SKM-1 treated with dmso at 0.1 percent for 144 hours (cell line): Measurements from ENCODE around the gene CACNA1G.

Experiments used
- DNase-seq: peaks from one replicate; lab custom pipeline; 2025; ENCODE audit not compliant: unreplicated experiment; lab: John Stamatoyannopoulos, UW

CACNA1G gene

DNA sequence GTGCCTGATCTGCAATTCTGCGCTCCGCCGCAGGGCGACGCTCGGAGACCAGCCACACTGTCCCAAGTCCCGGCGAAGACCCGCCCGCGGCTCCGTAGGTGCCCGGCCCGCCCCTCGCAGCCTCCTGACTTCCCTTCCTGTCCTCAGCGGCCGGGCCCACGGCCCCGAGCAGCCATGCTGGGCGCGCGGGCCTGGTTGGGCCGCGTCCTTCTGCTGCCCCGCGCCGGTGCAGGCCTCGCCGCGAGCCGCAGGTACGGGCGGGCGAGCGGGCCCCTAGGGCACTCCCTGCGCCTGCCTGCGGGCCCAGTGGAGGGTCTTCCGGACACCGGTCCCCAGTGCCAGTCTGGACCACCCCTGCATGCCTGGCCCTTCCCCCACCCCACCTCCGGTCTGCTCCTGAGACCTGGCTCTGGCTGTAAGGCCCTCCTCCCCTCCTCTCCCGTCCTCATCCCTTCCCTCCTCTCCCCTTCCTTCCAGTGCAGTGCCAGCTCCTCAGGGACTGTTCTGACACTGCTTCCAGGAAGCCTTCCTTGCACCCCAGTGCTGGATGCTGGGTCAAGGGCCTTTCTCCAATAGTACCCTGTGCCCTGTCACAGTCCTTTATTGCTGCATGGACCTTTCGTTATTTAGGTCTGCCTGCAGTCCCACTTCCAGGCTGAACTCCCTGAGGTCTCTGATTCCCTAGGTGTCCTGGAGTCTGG, 13.3 kb upstream of the CACNA1G start, which contains the start of gene SPATA20:
SPATA20 (plus strand) TSS at position 140 of the 701 bp plus-strand sequence; CDS start at position 175, 35 bp downstream.
- DNase-seq, result peak; percentile 86

DNA sequence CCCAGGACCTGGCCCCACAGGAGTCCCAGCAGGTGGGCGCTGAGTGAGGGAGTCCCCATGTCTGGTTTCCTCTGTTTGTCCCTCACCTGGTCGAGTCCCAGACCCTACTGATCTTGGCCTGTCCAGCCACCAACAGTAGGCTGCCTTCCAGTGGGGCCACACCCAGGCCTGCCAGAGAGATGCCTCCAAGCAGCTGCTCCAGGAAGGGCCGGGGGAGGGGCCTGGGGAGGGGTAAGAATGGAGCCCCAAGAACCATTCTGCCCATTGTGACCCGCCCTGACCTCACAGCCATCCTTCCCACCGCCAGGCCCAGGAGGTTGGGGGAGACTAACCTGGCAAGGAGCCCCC, 12.8 kb upstream of the CACNA1G start:
- DNase-seq, result no peak

DNA sequence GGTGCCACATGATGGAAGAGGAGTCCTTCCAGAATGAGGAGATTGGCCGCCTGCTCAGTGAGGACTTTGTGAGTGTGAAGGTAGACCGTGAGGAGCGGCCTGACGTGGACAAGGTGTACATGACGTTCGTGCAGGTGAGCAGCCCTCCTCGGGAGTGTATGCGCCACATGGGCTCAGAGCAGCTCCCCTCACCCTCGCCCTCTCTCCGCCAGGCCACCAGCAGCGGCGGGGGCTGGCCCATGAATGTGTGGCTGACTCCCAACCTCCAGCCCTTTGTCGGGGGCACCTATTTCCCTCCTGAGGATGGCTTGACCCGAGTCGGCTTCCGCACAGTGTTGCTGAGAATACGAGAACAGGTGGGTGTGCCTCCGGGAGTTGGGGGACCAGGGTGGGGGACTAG, 11.7 kb upstream of the CACNA1G start:
- no peak for DNase-seq

DNA sequence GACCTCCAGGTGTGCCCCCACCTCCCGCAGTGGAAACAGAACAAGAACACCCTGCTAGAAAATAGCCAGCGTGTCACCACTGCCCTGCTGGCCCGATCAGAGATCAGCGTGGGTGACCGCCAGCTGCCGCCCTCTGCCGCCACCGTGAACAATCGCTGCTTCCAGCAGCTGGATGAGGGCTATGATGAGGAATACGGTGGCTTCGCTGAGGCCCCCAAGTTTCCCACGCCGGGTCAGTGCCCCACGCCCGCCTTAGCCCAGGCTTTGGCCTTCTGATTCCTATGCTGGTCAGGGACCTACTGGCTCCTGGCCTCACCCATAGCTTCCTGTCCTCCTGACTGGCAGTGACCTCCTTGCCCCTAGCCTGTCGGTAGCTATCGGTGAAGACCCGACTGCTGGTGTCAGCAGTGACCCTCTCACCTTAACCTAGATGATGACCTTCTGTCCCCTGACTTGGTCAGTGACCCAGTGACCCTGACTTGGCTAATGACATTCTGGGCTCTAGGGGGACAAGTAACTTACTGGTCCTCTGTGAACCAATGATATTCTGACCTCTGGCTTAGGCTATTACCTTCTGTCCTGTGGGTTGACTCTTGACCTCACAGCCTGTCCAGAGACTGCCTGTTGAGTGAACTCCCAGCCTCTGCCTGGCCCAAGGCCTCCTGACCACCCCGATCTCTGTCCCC, 11.1 kb upstream of the CACNA1G start:
- no peak for DNase-seq

DNA sequence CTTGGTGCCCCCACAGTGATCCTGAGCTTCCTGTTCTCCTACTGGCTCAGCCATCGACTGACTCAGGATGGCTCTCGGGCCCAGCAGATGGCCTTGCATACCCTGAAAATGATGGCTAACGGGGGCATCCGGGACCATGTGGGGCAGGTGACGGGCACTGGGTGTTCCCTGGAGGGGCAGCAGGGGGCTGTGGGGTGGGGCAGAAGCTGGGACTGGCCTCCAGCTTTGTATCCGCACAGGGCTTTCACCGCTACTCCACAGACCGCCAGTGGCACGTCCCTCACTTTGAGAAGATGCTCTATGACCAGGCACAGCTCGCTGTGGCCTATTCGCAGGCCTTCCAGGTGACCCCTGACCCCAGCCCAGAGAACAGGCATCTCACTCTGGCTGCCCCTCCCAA, 10.5 kb upstream of the CACNA1G start:
- DNase-seq, result no peak

DNA sequence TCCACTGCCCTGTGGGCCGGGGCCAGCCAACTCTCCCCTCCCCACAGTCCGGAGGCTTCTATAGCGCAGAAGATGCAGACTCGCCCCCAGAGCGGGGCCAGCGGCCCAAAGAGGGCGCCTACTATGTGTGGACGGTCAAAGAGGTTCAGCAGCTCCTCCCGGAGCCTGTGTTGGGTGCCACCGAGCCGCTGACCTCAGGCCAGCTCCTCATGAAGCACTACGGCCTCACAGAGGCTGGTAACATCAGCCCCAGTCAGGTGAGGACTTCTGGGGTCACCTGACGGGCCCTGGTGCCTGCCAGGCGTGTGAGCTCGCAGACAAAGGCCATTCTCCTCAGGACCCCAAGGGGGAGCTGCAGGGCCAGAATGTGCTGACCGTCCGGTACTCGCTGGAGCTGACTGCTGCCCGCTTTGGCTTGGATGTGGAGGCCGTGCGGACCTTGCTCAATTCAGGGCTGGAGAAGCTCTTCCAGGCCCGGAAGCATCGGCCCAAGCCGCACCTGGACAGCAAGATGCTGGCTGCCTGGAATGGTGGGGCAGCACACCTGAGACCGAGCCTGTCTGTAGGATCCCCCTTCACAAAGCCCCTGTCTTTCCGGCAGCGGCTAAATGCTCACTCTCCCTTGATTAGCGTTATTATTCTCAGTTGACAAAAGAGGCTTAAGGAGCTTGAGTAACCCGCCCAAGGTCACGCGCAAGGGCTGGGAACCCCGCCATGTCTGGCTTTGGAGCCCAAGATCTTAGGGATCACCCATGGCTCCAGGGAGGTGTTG, 9.7 kb upstream of the CACNA1G start:
- no peak for DNase-seq

DNA sequence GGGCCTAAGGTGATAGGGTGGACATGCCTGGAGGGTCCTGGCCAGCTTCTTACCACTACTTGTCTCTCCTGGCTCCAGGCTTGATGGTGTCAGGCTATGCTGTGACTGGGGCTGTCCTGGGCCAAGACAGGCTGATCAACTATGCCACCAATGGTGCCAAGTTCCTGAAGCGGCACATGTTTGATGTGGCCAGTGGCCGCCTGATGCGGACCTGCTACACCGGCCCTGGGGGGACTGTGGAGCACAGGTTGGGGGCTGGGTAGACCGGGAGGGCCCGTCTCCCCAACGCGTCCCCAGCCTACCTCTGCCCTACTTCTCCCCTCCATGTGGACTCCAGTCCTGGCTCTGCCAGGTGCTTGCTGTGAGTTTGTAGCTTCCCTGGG, 9.1 kb upstream of the CACNA1G start:
- no peak for DNase-seq

DNA sequence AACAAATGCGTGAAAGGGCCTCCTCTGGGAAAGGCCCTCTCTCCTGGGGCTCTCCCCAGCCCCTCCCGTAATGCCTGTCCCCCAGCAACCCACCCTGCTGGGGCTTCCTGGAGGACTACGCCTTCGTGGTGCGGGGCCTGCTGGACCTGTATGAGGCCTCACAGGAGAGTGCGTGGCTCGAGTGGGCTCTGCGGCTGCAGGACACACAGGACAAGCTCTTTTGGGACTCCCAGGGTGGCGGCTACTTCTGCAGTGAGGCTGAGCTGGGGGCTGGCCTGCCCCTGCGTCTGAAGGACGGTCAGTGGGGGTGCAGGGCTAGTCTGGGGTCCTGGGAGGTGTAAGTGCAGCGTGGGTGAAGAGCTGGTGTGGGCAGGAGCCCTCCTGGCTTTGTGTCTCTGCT, 8.6 kb upstream of the CACNA1G start:
- no peak for DNase-seq

DNA sequence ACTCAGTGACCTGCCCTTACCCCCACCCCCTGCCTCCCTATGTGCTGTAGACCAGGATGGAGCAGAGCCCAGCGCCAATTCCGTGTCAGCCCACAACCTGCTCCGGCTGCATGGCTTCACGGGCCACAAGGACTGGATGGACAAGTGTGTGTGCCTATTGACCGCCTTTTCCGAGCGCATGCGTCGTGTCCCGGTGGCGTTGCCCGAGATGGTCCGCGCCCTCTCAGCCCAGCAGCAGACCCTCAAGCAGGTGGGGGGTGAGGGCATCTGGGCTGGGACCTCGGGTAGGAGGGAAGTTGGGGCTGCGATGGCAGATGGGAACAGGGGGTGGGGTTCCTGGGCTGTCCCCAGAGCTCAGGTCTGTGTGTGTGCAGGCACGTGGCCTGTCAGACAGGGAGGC, 6.3 kb upstream of the CACNA1G start:
- DNase-seq, result no peak

DNA sequence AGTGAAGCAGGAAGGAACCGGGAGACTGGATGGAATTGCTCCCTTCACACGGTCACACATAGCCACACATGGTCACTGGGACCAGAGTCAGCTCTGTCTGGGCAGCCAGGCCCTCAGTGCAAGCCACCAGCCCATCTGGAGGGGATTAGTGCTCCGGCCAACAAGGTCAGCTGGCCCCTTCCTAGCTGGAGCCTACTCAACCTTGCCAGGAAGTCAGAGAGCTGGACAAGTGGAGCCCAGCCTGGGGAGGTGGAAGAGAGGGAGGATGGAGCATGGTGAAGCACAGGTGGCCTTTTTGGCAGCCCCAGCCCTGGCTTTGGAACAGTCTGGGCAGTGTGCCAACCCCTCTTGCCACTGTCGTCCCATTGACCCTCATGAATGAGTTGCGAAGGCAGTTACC, 3.7 kb upstream of the CACNA1G start:
- no peak for DNase-seq

DNA sequence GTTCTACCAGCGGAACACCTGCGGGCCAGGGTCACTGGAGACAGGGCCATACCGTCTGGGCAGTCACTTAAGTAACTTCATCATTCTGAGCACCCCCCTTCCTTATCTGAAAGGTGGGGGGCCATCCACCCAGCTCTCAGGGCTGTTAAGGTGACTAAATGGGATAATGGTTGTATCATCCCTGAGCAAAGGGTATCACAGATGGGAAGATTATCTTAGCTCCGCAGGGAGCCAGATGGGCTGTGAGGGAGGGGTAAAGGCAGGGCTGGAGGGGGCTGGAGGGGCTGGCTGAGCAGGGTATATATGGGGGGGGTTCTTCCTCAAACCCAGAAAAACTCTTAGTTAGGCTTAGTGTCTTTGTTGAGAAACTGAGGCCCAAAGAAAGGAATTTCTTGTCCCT, 2.9 kb upstream of the CACNA1G start:
- no peak for DNase-seq

DNA sequence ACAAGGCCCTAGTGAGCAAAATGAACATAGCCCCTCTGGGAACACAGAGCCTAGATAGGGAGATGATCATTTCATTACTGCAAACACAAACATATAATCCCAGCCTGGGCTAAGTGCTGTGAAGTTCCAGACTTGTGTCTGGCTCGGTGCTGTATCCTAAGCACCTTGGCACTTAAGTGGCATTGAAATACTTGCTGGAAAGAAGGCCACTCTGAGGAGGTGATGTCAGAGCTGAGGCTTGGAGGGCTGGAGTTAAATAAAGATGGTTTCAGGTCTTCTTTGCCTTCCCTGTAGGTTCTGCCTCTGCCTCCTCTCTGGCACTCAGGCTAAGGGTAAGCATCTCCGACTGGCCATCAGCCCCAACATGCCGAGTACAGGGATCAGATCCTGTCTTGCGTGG, 2.4 kb upstream of the CACNA1G start:
- no peak for DNase-seq

DNA sequence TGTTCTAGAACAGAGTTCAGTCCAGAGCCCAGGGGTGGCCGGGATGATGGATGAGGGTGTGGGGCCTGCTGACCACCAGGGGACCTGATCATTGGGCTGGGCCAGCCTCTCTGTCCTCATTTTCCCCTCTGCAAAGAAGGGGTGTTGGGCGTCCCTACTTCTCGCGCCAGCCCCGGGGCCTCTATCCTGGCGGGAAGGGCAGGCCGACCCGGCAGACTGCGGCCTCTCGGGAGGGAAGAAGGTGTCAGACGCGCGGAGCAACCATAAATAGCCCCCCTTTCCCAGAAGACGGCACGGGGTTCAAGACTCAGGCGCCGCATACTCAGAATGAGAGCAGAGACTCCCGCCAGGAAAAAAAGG, 2.0 kb upstream of the CACNA1G start:
- DNase-seq, result no peak

DNA sequence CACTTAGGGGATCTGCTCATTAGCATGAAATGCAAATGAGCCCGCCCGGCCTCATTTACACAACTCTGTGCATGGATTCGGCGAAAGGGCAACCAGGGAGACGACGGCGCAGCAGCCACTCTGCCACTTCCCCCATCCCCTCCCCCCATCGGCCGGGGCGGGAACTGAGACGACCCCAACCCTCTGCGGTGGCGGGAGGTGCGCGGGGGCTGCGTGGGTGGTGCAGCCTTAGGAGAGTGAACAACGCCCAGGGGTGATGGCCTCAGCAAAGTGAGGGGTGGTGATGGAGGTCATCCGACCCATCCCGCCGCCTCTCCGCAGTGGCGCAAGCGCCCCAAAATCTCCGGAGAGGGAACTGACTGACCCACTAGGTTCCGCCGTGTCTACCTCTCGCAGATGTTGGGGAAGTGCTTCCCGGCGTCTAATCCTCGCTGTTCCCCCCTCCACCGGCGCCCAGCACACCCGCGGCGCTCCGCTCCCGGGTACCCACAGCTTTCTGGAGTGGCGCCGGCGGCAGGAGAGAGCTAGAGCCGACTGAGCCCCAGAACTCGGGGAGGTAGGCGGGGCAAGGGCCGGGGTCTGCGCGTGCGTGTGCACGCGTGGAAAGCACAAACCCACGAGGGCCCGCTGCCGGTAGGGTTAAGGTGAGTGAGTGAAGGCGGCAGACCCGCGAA, 1.4 kb upstream of the CACNA1G start:
- no peak for DNase-seq

DNA sequence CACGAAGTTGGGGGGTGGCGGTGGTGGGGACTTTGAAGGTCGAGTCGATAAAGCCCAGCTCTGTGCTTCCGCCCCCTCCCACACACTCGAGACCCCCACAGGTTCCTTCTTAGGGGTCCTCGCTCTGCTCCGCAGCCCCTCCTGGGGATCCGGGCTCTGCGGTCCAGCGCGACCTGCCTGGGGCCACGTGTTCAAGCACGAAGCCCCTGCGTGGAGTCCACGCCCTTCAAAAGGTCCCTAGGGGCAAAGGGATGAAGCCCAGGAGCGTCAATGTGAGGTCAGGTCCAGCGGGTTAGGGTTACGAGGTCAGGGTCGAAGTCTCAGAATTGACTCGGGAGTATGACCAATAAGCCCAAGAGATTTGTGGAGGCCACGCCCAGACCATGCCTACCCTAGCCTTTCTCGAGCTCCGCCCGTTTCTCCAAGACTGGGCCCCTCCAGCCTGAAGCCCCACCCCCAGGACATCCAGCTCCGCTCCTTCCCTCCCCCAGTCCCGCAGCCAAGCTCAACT, 786 bp upstream of the CACNA1G start:
- no peak for DNase-seq

DNA sequence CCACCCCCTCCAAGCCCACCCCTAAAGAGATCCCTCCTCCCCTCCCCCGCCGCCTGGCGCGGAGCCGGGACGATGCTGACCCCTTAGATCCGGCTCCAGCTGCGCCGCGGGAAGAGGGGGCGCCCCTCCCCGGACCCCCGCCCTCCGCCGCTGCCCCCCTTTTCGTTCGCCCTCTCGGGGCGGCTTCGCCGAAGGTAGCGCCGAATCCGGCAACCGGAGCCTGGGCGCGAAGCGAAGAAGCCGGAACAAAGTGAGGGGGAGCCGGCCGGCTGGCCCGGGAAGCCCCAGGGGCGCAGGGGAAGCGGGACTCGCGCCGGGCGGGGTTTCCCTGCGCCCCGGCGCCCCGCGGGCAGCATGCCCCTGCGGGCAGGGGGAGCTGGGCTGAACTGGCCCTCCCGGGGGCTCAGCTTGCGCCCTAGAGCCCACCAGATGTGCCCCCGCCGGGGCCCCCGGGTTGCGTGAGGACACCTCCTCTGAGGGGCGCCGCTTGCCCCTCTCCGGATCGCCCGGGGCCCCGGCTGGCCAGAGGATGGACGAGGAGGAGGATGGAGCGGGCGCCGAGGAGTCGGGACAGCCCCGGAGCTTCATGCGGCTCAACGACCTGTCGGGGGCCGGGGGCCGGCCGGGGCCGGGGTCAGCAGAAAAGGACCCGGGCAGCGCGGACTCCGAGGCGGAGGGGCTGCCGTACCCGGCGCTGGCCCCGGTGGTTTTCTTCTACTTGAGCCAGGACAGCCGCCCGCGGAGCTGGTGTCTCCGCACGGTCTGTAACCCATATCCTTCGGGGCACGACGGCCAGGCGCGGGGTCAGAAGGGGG, 623 bp downstream of the CACNA1G start:
- DNase-seq, result no peak

DNA sequence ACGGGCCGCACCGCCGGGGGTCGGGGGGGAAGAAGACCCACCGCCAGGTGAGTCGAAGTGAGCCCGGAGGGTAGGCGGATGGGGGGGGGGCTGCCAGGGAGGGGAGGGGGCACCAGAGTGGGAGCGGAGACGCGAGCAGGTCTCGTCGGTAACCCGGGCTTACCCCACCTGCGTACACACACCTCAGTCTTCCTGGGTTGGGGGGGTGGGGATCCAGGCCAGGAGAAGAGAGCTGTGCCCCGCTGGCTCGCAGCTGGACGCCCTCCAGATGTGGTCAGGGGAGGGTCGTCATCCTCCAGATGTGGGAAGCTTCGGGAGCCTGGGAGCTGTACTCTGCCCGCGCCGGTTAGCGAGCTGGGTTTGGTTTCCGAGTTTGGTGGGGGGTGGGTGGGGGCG, 1.2 kb downstream of the CACNA1G start:
- DNase-seq, result no peak

DNA sequence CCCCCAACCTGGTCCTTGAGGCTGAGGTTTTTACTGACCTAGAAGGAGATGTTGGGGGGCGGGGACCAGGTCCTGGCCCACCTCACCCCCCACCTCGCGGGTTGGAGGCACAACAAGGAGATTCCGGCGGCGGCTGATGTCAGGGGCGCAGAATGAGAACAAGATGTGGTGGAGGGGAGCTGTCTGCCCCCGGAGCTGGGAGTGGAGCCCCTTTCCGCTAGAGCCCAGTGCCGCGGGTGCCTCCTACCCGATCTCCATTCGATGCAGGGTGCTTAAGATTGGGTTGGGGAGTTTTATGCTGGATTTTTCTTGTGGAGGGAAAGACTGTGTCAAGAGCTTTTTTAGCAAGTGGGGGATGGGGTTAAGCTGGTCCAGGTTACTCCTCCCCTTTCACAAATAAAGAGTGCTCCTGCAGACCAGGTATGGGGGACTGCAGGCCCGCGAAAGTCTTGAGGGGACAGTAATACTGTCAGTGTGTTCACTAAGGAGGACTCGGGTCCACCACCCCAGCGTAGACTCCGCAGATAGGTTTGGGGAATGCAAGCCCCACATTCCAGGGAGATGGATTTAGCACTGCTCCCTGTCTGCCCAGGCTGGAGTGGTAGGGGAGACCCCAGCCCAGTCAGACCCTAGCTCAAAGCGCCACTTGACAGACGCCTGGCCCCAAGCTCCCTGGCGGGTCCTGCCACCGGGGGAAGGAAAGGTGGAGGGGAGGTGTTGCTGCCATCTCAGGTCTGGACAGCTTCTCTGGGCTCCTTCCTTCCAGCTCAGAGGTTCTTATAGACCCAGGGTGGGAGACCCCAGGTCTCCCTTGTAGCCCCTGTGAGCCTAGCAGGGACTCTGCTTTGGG, 2.0 kb downstream of the CACNA1G start:
- no peak for DNase-seq

DNA sequence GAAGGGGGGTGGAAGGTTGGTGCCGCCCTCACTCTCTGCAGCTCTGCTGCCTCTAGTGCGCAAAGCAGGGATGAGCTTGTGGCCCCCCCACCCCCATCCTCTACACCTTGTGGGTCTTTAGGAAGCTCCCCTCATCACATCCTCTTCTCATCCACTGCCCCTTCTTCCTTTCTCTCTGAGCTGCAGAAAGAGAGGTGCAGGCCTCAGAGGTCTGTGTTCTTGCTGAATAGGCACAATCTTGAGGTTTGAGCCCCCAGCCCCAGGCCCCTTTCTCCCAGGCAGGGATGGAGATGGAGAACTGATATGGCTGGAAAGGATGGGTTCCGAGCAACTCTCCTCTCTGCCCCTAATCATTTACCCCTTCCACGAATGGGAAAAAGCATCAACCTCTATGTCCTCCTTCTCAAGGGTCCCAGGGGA, 2.6 kb downstream of the CACNA1G start:
- no peak for DNase-seq

DNA sequence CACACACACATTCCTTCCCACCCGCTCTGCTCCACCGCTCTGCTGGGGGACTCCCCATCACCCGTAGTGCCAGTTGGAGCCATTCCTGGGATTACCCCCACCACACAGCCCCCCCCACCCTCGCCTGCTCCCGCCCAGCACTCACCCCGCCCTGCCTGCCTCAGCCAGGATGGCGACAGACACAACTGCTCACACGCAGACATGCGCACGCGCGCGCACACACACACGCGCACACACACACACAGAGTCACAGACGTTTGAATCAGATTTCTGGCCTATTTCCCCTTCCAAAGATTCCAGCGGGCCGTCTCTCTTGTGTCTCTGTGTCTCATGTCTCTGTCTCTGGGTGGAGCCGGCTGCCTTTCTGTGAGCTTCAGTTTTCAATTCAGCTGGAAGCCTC, 4.4 kb downstream of the CACNA1G start:
- no peak for DNase-seq
